MCF 10A (cell line): ENCODE data around the gene MYRIP. TPM values are rescaled to one million over a fixed set of nuclear protein-coding genes. Genes with fewer than 3 reads are reported as not detected.

Source experiments
- BruUV-seq: library from RNA; stranded (reverse); fragments of 400-500 nt; replicated peaks from 2 replicates; lab custom pipeline; 2021; lab: Mats Ljungman, UMichigan
- CTCF ChIA-PET: fragments of 300-600 bp; sonication (Branson Sonifier 250); formaldehyde crosslinking; extraction: SDS; loops from one replicate; lab custom pipeline; 2021; ENCODE audit warnings: antibody characterized with exemption, inconsistent platforms; lab: Yijun Ruan, JAX
- POLR2A ChIA-PET: fragments of 300-600, 350-650 bp; sonication (Branson Sonifier 250); formaldehyde crosslinking; extraction: SDS; loops from one replicate; lab custom pipeline; 2020; ENCODE audit warnings: antibody characterized with exemption, inconsistent platforms; lab: Yijun Ruan, JAX
- DNase-seq: peaks from one replicate; pipeline ENCODE4 v3.0.0-alpha.2; 2018; ENCODE audit not compliant: unreplicated experiment
- H3K27ac Mint-ChIP-seq: one replicate; pipeline ENCODE4 v1.8.0; 2022; ENCODE audit warnings: mild to moderate bottlenecking, low read depth, mixed read lengths; ENCODE audit not compliant: unreplicated experiment
- H3K27me3 Mint-ChIP-seq: one replicate; pipeline ENCODE4 v1.8.0; 2022; ENCODE audit warnings: mixed read lengths; ENCODE audit not compliant: insufficient read depth, unreplicated experiment
- H3K36me3 Mint-ChIP-seq: one replicate; pipeline ENCODE4 v1.8.0; 2022; ENCODE audit warnings: mild to moderate bottlenecking, moderate library complexity, mixed read lengths; ENCODE audit not compliant: insufficient read depth, unreplicated experiment
- H3K4me1 Mint-ChIP-seq: one replicate; pipeline ENCODE4 v1.8.0; 2022; ENCODE audit warnings: mixed read lengths; ENCODE audit not compliant: insufficient read depth, unreplicated experiment
- H3K4me3 Mint-ChIP-seq: one replicate; pipeline ENCODE4 v1.8.0; 2022; ENCODE audit warnings: mild to moderate bottlenecking, moderate library complexity, mixed read lengths; ENCODE audit not compliant: unreplicated experiment
- H3K9me3 Mint-ChIP-seq: one replicate; pipeline ENCODE4 v1.8.0; 2022; ENCODE audit warnings: mixed read lengths; ENCODE audit not compliant: unreplicated experiment
- CTCF ChIP-seq: fragments of 200-600 bp; IDR thresholded peaks from one replicate; pipeline ENCODE4 v1.8.0; 2022; ENCODE audit warnings: antibody characterized with exemption, mild to moderate bottlenecking; ENCODE audit not compliant: unreplicated experiment
- intact Hi-C: fragments of 100-400 bp; cut with micrococcal nuclease; formaldehyde crosslinking; loops from 2 replicates; pipeline ENCODE4 v1.14.1; 2022
- total RNA-seq: library from RNA; stranded (reverse); gene quantifications from 2 replicates; pipeline ENCODE4 v1.2.3, GENCODE V29; 2022

Gene MYRIP
- total RNA-seq, 1 experiment from 2014 or later = 0.19 TPM

- Mint-ChIP-seq H3K4me1 (peaks cover 6% of the 10 kb centered on the region), H3K9me3 (no peaks in the 10 kb centered on the region), H3K27ac (no peak overlapping the region), H3K36me3 (peaks cover 4% of the 10 kb centered on the region), H3K27me3 (peaks cover 24% of the 10 kb centered on the region), H3K4me3 (peak overlapping the region; percentile 63)
- no TSS peak for BruUV-seq
- intact Hi-C loops = loop anchor here (5.0 to 10.0 kb wide), 2 partner anchors 176 to 182 kb away; no protein-coding TSS in a partner anchor
- ChIA-PET CTCF (interaction anchor here (0.6 to 3.8 kb wide), 3 partner anchors 64 to 368 kb away, joined by 3 to 45 read pairs (median 4); no protein-coding TSS in a partner anchor), POLR2A (no interaction called here)
- DNase-seq = no peak
- no peak for TF ChIP-seq CTCF
These were observed 1.3 kb downstream of the MYRIP start for GRCh38 chr3:39810647-39811161.

- CTCF ChIA-PET = interaction anchor here (1.3 to 3.8 kb wide), 3 partner anchors 173 to 368 kb away, joined by 4 to 45 read pairs (median 7); no protein-coding TSS in a partner anchor
- no peak for TF ChIP-seq CTCF
These were observed 2.2 kb downstream of the MYRIP start for GRCh38 chr3:39811561-39811960.

GRCh38 chr3:39812537-39812936, 3.1 kb downstream of the MYRIP start:
- BruUV-seq = no TSS peak
- intact Hi-C loops = loop anchor here (1.0 to 10.0 kb wide), 3 partner anchors 178 to 367 kb away; no protein-coding TSS in a partner anchor
- Mint-ChIP-seq H3K27me3 (peaks cover 24% of the 10 kb centered on the region), H3K36me3 (peaks cover 4% of the 10 kb centered on the region), H3K4me1 (peaks cover 6% of the 10 kb centered on the region), H3K9me3 (no peaks in the 10 kb centered on the region), H3K4me3 (no peak overlapping the region), H3K27ac (no peak overlapping the region)
- ChIA-PET POLR2A (interaction anchor here (0.7 kb wide), 2 partner anchors 295 to 367 kb away, joined by 3 read pairs; no protein-coding TSS in a partner anchor), CTCF (interaction anchor here (0.5 to 3.8 kb wide), 16 partner anchors 10 to 367 kb away, joined by 3 to 45 read pairs (median 4); no protein-coding TSS in a partner anchor)
- peak; percentile 40 for TF ChIP-seq CTCF
- DNase-seq = peak; percentile 36

More at GRCh38 chr3:39811561-39811960, 2.2 kb downstream of the MYRIP start:
- peaks cover 6% of the 10 kb centered on the region for H3K4me1 Mint-ChIP-seq
- no peaks in the 10 kb centered on the region for H3K9me3 Mint-ChIP-seq
- no peak overlapping the region for H3K27ac Mint-ChIP-seq
- no peak overlapping the region for H3K4me3 Mint-ChIP-seq
- peaks cover 24% of the 10 kb centered on the region for H3K27me3 Mint-ChIP-seq
- intact Hi-C loops = loop anchor here (5.0 to 10.0 kb wide), 2 partner anchors 177 to 181 kb away; no protein-coding TSS in a partner anchor
- DNase-seq = no peak
- H3K36me3 Mint-ChIP-seq = peaks cover 4% of the 10 kb centered on the region
- no TSS peak for BruUV-seq
- POLR2A ChIA-PET = no interaction called here

GRCh38 chr3:39814007-39814406, 4.6 kb downstream of the MYRIP start:
- Mint-ChIP-seq H3K27me3 (peaks cover 24% of the 10 kb centered on the region), H3K9me3 (no peaks in the 10 kb centered on the region), H3K27ac (no peak overlapping the region), H3K4me3 (no peak overlapping the region), H3K4me1 (peaks cover 6% of the 10 kb centered on the region), H3K36me3 (peaks cover 4% of the 10 kb centered on the region)
- intact Hi-C loops = loop anchor here (5.0 to 10.0 kb wide), 2 partner anchors 178 to 179 kb away; no protein-coding TSS in a partner anchor
- DNase-seq = peak; percentile 75
- no peak for TF ChIP-seq CTCF
- ChIA-PET POLR2A (interaction anchor here (1.0 kb wide), 1 partner anchor 10 kb away, joined by 3 read pairs; no protein-coding TSS in a partner anchor), CTCF (interaction anchor here (0.9 to 3.8 kb wide), 2 partner anchors 354 to 365 kb away, joined by 3 to 45 read pairs; no protein-coding TSS in a partner anchor)
- BruUV-seq = no TSS peak
